CD4-positive, alpha-beta T cell (primary cell): ENCODE measurements around the gene ACTN4. TPM values are rescaled to one million over a fixed set of nuclear protein-coding genes. Genes with fewer than 3 reads are reported as not detected.
A peak's percentile ranks its signal among the peaks of the same experiment; 100 is the strongest.

ENCODE experiments used
- ATAC-seq: fragments of 200-7000 bp; cut with Tn5 transposase; one replicate; pipeline ENCODE4 v1.10.0; 2022; ENCODE audit warnings: mild to moderate bottlenecking; ENCODE audit not compliant: poor library complexity
- CTCF ChIA-PET: fragments of 350-600 bp; sonication (Branson Sonifier 250); formaldehyde crosslinking; loops from one replicate; lab custom pipeline; 2021; ENCODE audit warnings: antibody characterized with exemption, inconsistent platforms; lab: Charles Lee
- POLR2A ChIA-PET: fragments of 350-600 bp; sonication (Branson Sonifier 250); formaldehyde crosslinking; loops from one replicate; lab custom pipeline; 2021; ENCODE audit warnings: antibody characterized with exemption, inconsistent platforms; lab: Charles Lee
- DNase-seq, 14 experiments: peaks; one replicate each; pipeline ENCODE4 v3.0.0-alpha.2; 2013 to 2020; ENCODE audit warnings: mixed read lengths in 2 of 14
- H3K27ac ChIP-seq, 2 donors: one replicate each; pipeline versions ENCODE4 v1.5.1 to v1.7.0; 2013; ENCODE audit warnings: low read length in 2 of 2, low read depth in 1 of 2, mild to moderate bottlenecking in 1 of 2
- H3K27me3 ChIP-seq, 2 experiments: 1 replicate in 1 of 2; 2 replicates in 1 of 2; pipeline versions ENCODE4 v1.6.1 to v1.7.0; 2013; ENCODE audit warnings: low read length in 2 of 2, control low read depth in 1 of 2, mild to moderate bottlenecking in 1 of 2, moderate library complexity in 1 of 2; ENCODE audit not compliant: insufficient read depth in 2 of 2, control insufficient read depth in 1 of 2
- H3K36me3 ChIP-seq: one replicate; pipeline ENCODE4 v1.6.1; 2013; ENCODE audit warnings: low read length, control low read depth; ENCODE audit not compliant: insufficient read depth
- H3K4me1 ChIP-seq: one replicate; pipeline ENCODE4 v1.6.1; 2013; ENCODE audit warnings: low read length, control low read depth; ENCODE audit not compliant: insufficient read depth
- H3K4me3 ChIP-seq: one replicate; pipeline ENCODE4 v1.5.1; 2013; ENCODE audit warnings: mild to moderate bottlenecking, low read length, moderate library complexity
- H3K9me3 ChIP-seq, 2 experiments: 1 replicate in 1 of 2; 2 replicates in 1 of 2; pipeline versions ENCODE4 v1.6.1 to v1.7.0; 2013; ENCODE audit warnings: low read length in 2 of 2, mild to moderate bottlenecking in 2 of 2, control low read depth in 1 of 2, moderate library complexity in 1 of 2; ENCODE audit not compliant: control insufficient read depth in 1 of 2, insufficient read depth in 1 of 2
- H3K27ac Mint-ChIP-seq: one replicate; pipeline ENCODE4 v1.8.0; 2020; ENCODE audit warnings: mixed read lengths
- H3K27me3 Mint-ChIP-seq: one replicate; pipeline ENCODE4 v1.8.0; 2021; ENCODE audit warnings: mixed read lengths
- H3K36me3 Mint-ChIP-seq: one replicate; pipeline ENCODE4 v1.8.0; 2021; ENCODE audit warnings: low read depth, mixed read lengths
- H3K4me1 Mint-ChIP-seq: one replicate; pipeline ENCODE4 v1.8.0; 2021; ENCODE audit warnings: low read depth, mixed read lengths
- H3K4me3 Mint-ChIP-seq: one replicate; pipeline ENCODE4 v1.8.0; 2020; ENCODE audit warnings: mild to moderate bottlenecking, mixed read lengths
- H3K9me3 Mint-ChIP-seq: one replicate; pipeline ENCODE4 v1.8.0; 2020; ENCODE audit warnings: mixed read lengths
- intact Hi-C, 2 experiments: fragments of 100-400 bp; cut with DNase I in 1 of 2; cut with micrococcal nuclease in 1 of 2; formaldehyde crosslinking; loops; one replicate each; pipeline versions ENCODE4 v1.15.1 to v1.9.0; 2023 to 2025; cut with DNase I, micrococcal nuclease
- total RNA-seq, 174 experiments: library from RNA in 2 of 174; stranded (reverse) in 2 of 174; gene quantifications; one replicate each; pipeline ENCODE4 v1.2.3 and lab custom pipeline; 2021 to 2026
- TF ChIP-seq, protein P1 (sequence below): fragments of 200-600 bp; IDR thresholded peaks from one replicate; pipeline ENCODE4 v1.8.0; 2022; ENCODE audit warnings: antibody characterized with exemption, mild to moderate bottlenecking

Gene ACTN4
- total RNA-seq, 2 experiments from 2014 or later, result 70.3 to 84.0 TPM

DNA sequence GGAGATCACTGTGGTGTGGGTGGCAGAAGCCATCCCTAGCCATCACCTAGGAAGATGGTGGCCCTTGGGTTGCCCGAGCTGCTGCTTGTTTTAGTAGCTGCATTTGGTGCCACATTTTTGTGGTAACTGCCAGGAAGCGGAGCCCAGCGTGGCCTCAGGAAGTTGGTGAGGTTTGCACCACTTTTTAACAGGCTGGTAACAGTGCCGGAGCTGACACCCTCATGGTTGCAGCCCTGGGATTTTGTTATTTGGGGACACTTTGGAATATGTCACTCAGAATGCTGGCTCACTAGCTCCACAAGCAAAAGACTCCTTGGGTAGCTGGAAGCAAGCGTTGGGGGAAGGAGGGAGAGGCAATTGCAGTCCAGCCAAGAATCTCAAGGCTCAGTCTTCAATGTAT lies 22.1 kb downstream of the ACTN4 start:
- Histone ChIP-seq H3K27ac (no peak overlapping the region), H3K9me3 (no peaks in the 10 kb centered on the region), H3K4me1 (peaks cover 73% of the 10 kb centered on the region), H3K4me3 (peak overlapping the region; percentile 31), H3K36me3 (no peaks in the 10 kb centered on the region), H3K27me3 (no peaks in the 10 kb centered on the region)
- TF ChIP-seq, protein P1, sequence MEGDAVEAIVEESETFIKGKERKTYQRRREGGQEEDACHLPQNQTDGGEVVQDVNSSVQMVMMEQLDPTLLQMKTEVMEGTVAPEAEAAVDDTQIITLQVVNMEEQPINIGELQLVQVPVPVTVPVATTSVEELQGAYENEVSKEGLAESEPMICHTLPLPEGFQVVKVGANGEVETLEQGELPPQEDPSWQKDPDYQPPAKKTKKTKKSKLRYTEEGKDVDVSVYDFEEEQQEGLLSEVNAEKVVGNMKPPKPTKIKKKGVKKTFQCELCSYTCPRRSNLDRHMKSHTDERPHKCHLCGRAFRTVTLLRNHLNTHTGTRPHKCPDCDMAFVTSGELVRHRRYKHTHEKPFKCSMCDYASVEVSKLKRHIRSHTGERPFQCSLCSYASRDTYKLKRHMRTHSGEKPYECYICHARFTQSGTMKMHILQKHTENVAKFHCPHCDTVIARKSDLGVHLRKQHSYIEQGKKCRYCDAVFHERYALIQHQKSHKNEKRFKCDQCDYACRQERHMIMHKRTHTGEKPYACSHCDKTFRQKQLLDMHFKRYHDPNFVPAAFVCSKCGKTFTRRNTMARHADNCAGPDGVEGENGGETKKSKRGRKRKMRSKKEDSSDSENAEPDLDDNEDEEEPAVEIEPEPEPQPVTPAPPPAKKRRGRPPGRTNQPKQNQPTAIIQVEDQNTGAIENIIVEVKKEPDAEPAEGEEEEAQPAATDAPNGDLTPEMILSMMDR, result no peak
- H3K27ac Mint-ChIP-seq, result peak overlapping the region; percentile 25
- peak; percentile 63 for ATAC-seq
- no peaks in the 10 kb centered on the region for H3K36me3 Mint-ChIP-seq
- H3K9me3 Mint-ChIP-seq, result no peaks in the 10 kb centered on the region
- H3K4me3 Mint-ChIP-seq, result peak overlapping the region; percentile 76
- intact Hi-C loops, result loop anchor here in 1 of 2 experiments (1.0 to 2.0 kb wide), 2 partner anchors 21 to 31 kb away; no protein-coding TSS in a partner anchor
- POLR2A ChIA-PET, result interaction anchor here (0.9 to 1.7 kb wide), 8 partner anchors 10 to 199 kb away, joined by 3 to 9 read pairs (median 4); partner anchors contain the start of genes ACTN4 and EIF3K
- peaks cover 74% of the 10 kb centered on the region for H3K4me1 Mint-ChIP-seq
- DNase-seq, result peak in 8 of 14 experiments; percentile 22 to 80 (median 43)
- peaks cover 2% of the 10 kb centered on the region for H3K27me3 Mint-ChIP-seq
- CTCF ChIA-PET, result interaction anchor here (2.0 to 2.2 kb wide), 2 partner anchors 17 to 32 kb away, joined by 7 to 9 read pairs; no protein-coding TSS in a partner anchor

DNA sequence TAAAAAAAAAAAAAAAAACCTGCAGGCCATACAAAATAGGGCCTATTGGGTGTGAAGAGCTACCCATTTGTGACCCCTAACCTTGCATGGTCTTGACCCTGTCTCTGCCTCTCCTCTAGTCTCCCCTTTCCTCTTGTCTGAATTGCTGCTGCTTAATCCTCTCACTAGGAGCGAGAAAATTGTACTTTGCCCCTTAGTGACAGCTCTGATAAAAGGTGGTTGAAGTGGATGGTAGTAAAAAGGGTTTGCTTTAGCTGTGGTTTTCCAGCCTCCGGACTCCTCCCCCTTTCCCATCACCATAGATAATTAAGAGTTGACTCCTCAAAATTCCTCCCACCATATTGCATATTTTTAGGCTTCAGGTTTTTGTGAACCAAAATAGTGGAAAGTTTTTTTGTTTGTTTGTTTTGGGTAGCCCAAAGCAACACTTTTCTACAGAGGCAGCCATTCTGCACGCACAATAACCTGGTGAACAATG lies 23.5 kb downstream of the ACTN4 start:
- DNase-seq, result no peak
- intact Hi-C loops, result no loop called here
- no peak for ATAC-seq
- Histone ChIP-seq H3K36me3 (no peaks in the 10 kb centered on the region), H3K27ac (no peak overlapping the region), H3K9me3 (no peaks in the 10 kb centered on the region), H3K4me3 (no peak overlapping the region), H3K4me1 (peaks cover 71% of the 10 kb centered on the region), H3K27me3 (no peaks in the 10 kb centered on the region)
- no peak overlapping the region for H3K27ac Mint-ChIP-seq
- no peaks in the 10 kb centered on the region for H3K27me3 Mint-ChIP-seq
- TF ChIP-seq, protein P1, result no peak
- no peak overlapping the region for H3K4me3 Mint-ChIP-seq
- ChIA-PET POLR2A (interaction anchor here (0.6 kb wide), 1 partner anchor 17 kb away, joined by 3 read pairs; no protein-coding TSS in a partner anchor), CTCF (interaction anchor here (2.0 kb wide), 1 partner anchor 34 kb away, joined by 9 read pairs; no protein-coding TSS in a partner anchor)
- H3K4me1 Mint-ChIP-seq, result peaks cover 74% of the 10 kb centered on the region
- H3K9me3 Mint-ChIP-seq, result no peaks in the 10 kb centered on the region
- H3K36me3 Mint-ChIP-seq, result no peaks in the 10 kb centered on the region

DNA sequence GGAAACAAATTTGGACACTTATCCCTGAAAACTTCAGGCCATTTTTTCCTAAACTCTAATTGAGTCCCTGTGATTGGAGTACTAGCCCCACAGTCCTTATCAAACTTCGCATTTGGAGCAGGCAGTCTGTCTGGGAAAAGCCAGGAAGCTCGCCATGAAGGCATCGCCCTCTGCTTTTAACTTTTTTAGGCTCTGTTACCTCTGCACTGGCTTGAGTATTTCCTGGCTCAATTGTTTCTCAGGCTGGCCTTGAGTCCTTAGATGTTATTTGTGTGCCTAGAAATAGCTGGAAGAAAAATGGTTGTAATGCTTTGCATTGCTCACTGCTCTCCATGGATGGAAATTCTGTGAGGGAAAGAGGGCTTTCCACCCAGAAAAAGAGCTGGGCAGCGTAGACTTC lies 24.2 kb downstream of the ACTN4 start:
- no peaks in the 10 kb centered on the region for H3K27me3 Mint-ChIP-seq
- CTCF ChIA-PET, result interaction anchor here (0.6 kb wide), 1 partner anchor 12 kb away, joined by 3 read pairs; no protein-coding TSS in a partner anchor

More for the DNA sequence above, 24.2 kb downstream of the ACTN4 start:
- POLR2A ChIA-PET, result no interaction called here
- no peak overlapping the region for H3K27ac Mint-ChIP-seq
- DNase-seq (no peak), ATAC-seq (no peak)
- TF ChIP-seq, protein P1, result no peak
- Histone ChIP-seq H3K27ac (no peak overlapping the region), H3K9me3 (no peaks in the 10 kb centered on the region), H3K4me3 (no peak overlapping the region), H3K4me1 (peaks cover 71% of the 10 kb centered on the region), H3K36me3 (no peaks in the 10 kb centered on the region), H3K27me3 (no peaks in the 10 kb centered on the region)
- H3K4me3 Mint-ChIP-seq, result no peak overlapping the region
- H3K9me3 Mint-ChIP-seq, result no peaks in the 10 kb centered on the region
- no peaks in the 10 kb centered on the region for H3K36me3 Mint-ChIP-seq
- peaks cover 74% of the 10 kb centered on the region for H3K4me1 Mint-ChIP-seq
- intact Hi-C loops, result no loop called here
